CD14-positive monocyte (primary cell): ENCODE data around the gene ECI2. TPM values are rescaled to one million over a fixed set of nuclear protein-coding genes. Genes with fewer than 3 reads are reported as not detected.

Source experiments
- DNase-seq, 3 donors: peaks; one replicate each; pipeline ENCODE4 v3.0.0-alpha.2; 2011 to 2022
- H2AFZ ChIP-seq: 2 replicates; pipeline ENCODE4 v1.6.0; 2012; ENCODE audit warnings: mild to moderate bottlenecking, low read depth, low read length, inconsistent platforms; ENCODE audit not compliant: insufficient read depth, poor library complexity, severe bottlenecking
- H3K27ac ChIP-seq, 2 donors: 1 replicate in 1 of 2; 2 replicates in 1 of 2; pipeline ENCODE4 v1.5.1; 2012 to 2013; ENCODE audit warnings: low read length in 2 of 2, control low read depth in 1 of 2, inconsistent platforms in 1 of 2, low read depth in 1 of 2, mild to moderate bottlenecking in 1 of 2
- H3K27me3 ChIP-seq, 2 donors: one replicate each; pipeline versions ENCODE4 v1.6.0 to v1.6.1; 2011 to 2013; ENCODE audit warnings: low read length in 2 of 2; ENCODE audit not compliant: control insufficient read depth in 2 of 2, insufficient read depth in 2 of 2
- H3K36me3 ChIP-seq, 2 donors: replicated peaks in 1 of 2; 1 replicate in 1 of 2; 2 replicates in 1 of 2; pipeline versions ENCODE4 v1.5.1 to v1.6.1; 2012 to 2013; ENCODE audit warnings: low read length in 2 of 2, control low read depth in 1 of 2, inconsistent platforms in 1 of 2, mild to moderate bottlenecking in 1 of 2; ENCODE audit not compliant: insufficient read depth in 2 of 2, control insufficient read depth in 1 of 2
- H3K4me1 ChIP-seq, 2 donors: 1 replicate in 1 of 2; 2 replicates in 1 of 2; pipeline versions ENCODE4 v1.5.1 to v1.6.1; 2012 to 2013; ENCODE audit warnings: low read length in 2 of 2, control low read depth in 1 of 2, inconsistent platforms in 1 of 2, mild to moderate bottlenecking in 1 of 2, moderate library complexity in 1 of 2; ENCODE audit not compliant: insufficient read depth in 2 of 2, control insufficient read depth in 1 of 2
- H3K4me2 ChIP-seq: replicated peaks from 2 replicates; pipeline ENCODE3; 2012; ENCODE audit warnings: low read length, moderate library complexity, mild to moderate bottlenecking; ENCODE audit not compliant: poor library complexity, severe bottlenecking; ENCODE audit errors: extremely low read depth
- H3K4me3 ChIP-seq, 3 experiments: fragments of 200-600 bp in 1 of 3; sonication (generic) in 1 of 3; replicated peaks in 1 of 3; 1 replicate in 2 of 3; 2 replicates in 1 of 3; pipeline ENCODE4 v1.5.1; 2011 to 2013; ENCODE audit warnings: low read length in 3 of 3, mild to moderate bottlenecking in 3 of 3, control low read depth in 2 of 3, low read depth in 2 of 3, inconsistent platforms in 1 of 3, moderate library complexity in 1 of 3
- H3K79me2 ChIP-seq: 2 replicates; pipeline ENCODE4 v1.6.0; 2012; ENCODE audit warnings: mild to moderate bottlenecking, control low read depth, inconsistent platforms, low read length, moderate library complexity; ENCODE audit not compliant: insufficient read depth
- H3K9ac ChIP-seq: 2 replicates; pipeline ENCODE4 v1.6.0; 2017; ENCODE audit warnings: low read length, mild to moderate bottlenecking; ENCODE audit not compliant: insufficient read depth, poor library complexity, severe bottlenecking
- H3K9me3 ChIP-seq, 2 donors: replicated peaks in 1 of 2; 1 replicate in 1 of 2; 2 replicates in 1 of 2; pipeline versions ENCODE4 v1.5.1 to v1.6.1; 2012 to 2013; ENCODE audit warnings: low read length in 2 of 2, control low read depth in 1 of 2; ENCODE audit not compliant: control insufficient read depth in 1 of 2, insufficient read depth in 1 of 2
- H4K20me1 ChIP-seq: 2 replicates; pipeline ENCODE4 v1.6.0; 2012; ENCODE audit warnings: mild to moderate bottlenecking, low read length, control low read depth, moderate library complexity; ENCODE audit not compliant: insufficient read depth
- H3K27ac Mint-ChIP-seq, 7 donors: one replicate each; pipeline ENCODE4 v1.8.0; 2020; ENCODE audit warnings: mild to moderate bottlenecking in 7 of 7, mixed read lengths in 7 of 7, moderate library complexity in 6 of 7, inconsistent platforms in 2 of 7
- H3K27me3 Mint-ChIP-seq, 3 donors: one replicate each; pipeline ENCODE4 v1.8.0; 2021 to 2022; ENCODE audit warnings: low read depth in 3 of 3, mild to moderate bottlenecking in 3 of 3, mixed read lengths in 3 of 3, moderate library complexity in 3 of 3, inconsistent platforms in 1 of 3
- H3K36me3 Mint-ChIP-seq, 2 donors: one replicate each; pipeline ENCODE4 v1.8.0; 2020; ENCODE audit warnings: mixed read lengths in 2 of 2, inconsistent platforms in 1 of 2, mild to moderate bottlenecking in 1 of 2
- H3K4me1 Mint-ChIP-seq: one replicate; pipeline ENCODE4 v1.8.0; 2020; ENCODE audit warnings: mild to moderate bottlenecking, mixed read lengths
- H3K4me3 Mint-ChIP-seq, 2 donors: one replicate each; pipeline ENCODE4 v1.8.0; 2020; ENCODE audit warnings: mild to moderate bottlenecking in 2 of 2, mixed read lengths in 2 of 2, moderate library complexity in 1 of 2
- H3K9me3 Mint-ChIP-seq, 7 donors: one replicate each; pipeline ENCODE4 v1.8.0; 2020 to 2022; ENCODE audit warnings: mixed read lengths in 7 of 7, mild to moderate bottlenecking in 6 of 7, moderate library complexity in 6 of 7, inconsistent platforms in 2 of 7
- CTCF ChIP-seq: fragments of 200-600 bp; IDR thresholded peaks from one replicate; pipeline ENCODE4 v1.8.0; 2022; ENCODE audit warnings: antibody characterized with exemption, mild to moderate bottlenecking
- whole genome bisulfite sequencing: methylation state at CpG from one replicate; pipeline ENCODE4 v1.1.5; 2013; ENCODE audit warnings: missing lambda C conversion rate; ENCODE audit not compliant: insufficient coverage; 5-methylcytosine and 5-hydroxymethylcytosine counted together
- intact Hi-C, 2 donors: fragments of 100-400 bp; cut with micrococcal nuclease; formaldehyde crosslinking; loops; one replicate each; pipeline versions ENCODE4 v1.15.0 to v1.15.1; 2023
- polyA plus RNA-seq, 3 donors: library from polyadenylated mRNA; depleted of rRNA in 1 of 3; unstranded in 2 of 3; stranded (reverse) in 1 of 3; fragments of 300-500 nt in 2 of 3; fragments of >200 nt in 1 of 3; fragmentation: Illumina TruSeq in 2 of 3; gene quantifications; 1 replicate in 2 of 3; 2 replicates in 1 of 3; pipeline ENCODE4 v1.2.3, GENCODE V29; 2012 to 2021

The ECI2 gene
- polyA plus RNA-seq, 3 donors = 9.2 to 45.9 (median 44.5) TPM

GRCh38 chr6:4164456-4164855 lies 29.1 kb upstream of the ECI2 start:
- no peaks in the 10 kb centered on the region for H3K4me1 Mint-ChIP-seq

GRCh38 chr6:4164117-4164442 lies 28.7 kb upstream of the ECI2 start:
- no peaks in the 10 kb centered on the region for H4K20me1 ChIP-seq
- H3K4me3 ChIP-seq = no peak overlapping the region
- DNase-seq = no peak
- WGBS = 92% methylated on average over 2 of the region's 4 CpGs
- H2AFZ ChIP-seq = no peak overlapping the region
- H3K36me3 ChIP-seq = no peaks in the 10 kb centered on the region
- H3K9me3 Mint-ChIP-seq = peaks cover 0 to 7% (median 2%) of the 10 kb centered on the region in 7 donors
- intact Hi-C loops = no loop called here
- no peaks in the 10 kb centered on the region for H3K79me2 ChIP-seq
- TF ChIP-seq CTCF = no peak
- H3K27me3 Mint-ChIP-seq = peaks cover 0 to 3% (median 2%) of the 10 kb centered on the region in 3 donors
- H3K27ac ChIP-seq = no peak overlapping the region
- H3K9me3 ChIP-seq = peaks cover 0 to 4% of the 10 kb centered on the region in 2 donors
- no peaks in the 10 kb centered on the region for H3K36me3 Mint-ChIP-seq
- no peak overlapping the region for H3K4me2 ChIP-seq
- H3K27ac Mint-ChIP-seq = no peak overlapping the region
- H3K9ac ChIP-seq = no peak overlapping the region
- no peaks in the 10 kb centered on the region for H3K27me3 ChIP-seq
- H3K4me1 ChIP-seq = no peaks in the 10 kb centered on the region
- H3K4me1 Mint-ChIP-seq = no peaks in the 10 kb centered on the region
- no peak overlapping the region for H3K4me3 Mint-ChIP-seq

More at GRCh38 chr6:4164456-4164855, 29.1 kb upstream of the ECI2 start:
- Mint-ChIP-seq H3K27ac (no peak overlapping the region), H3K9me3 (peaks cover 0 to 7% (median 2%) of the 10 kb centered on the region in 7 donors), H3K4me3 (no peak overlapping the region), H3K36me3 (no peaks in the 10 kb centered on the region), H3K27me3 (peaks cover 0 to 3% (median 2%) of the 10 kb centered on the region in 3 donors)
- intact Hi-C loops = no loop called here
- H3K27me3 ChIP-seq = no peaks in the 10 kb centered on the region
- DNase-seq = no peak
- no peak overlapping the region for H3K4me2 ChIP-seq
- H3K27ac ChIP-seq = no peak overlapping the region
- H3K36me3 ChIP-seq = no peaks in the 10 kb centered on the region
- H3K4me1 ChIP-seq = no peaks in the 10 kb centered on the region
- WGBS = 95% methylated on average over 5 of the region's 6 CpGs
- H3K4me3 ChIP-seq = no peak overlapping the region
- H3K79me2 ChIP-seq = no peaks in the 10 kb centered on the region
- H4K20me1 ChIP-seq = no peaks in the 10 kb centered on the region
- TF ChIP-seq CTCF = no peak
- H3K9me3 ChIP-seq = peaks cover 0 to 4% of the 10 kb centered on the region in 2 donors
- H2AFZ ChIP-seq = no peak overlapping the region
- no peak overlapping the region for H3K9ac ChIP-seq
